Activated CD4-positive, CD25-positive, alpha-beta regulatory T cell treated with anti-CD3 and anti-CD28 coated beads, Interleukin-2, amount 50 U/mL, for 24 hours (primary cell): ENCODE results near the gene ZDHHC14.
"Not testable (repeated sequence)": the region's sequence is repeated elsewhere in the genome, so short reads cannot be mapped to it uniquely, and the experiment has no call there.

Source experiments
- ATAC-seq, 2 donors: fragments of 150-1000 bp; cut with Tn5 transposase; one replicate each; pipeline ENCODE4 v1.10.0; 2021; ENCODE audit warnings: mild to moderate bottlenecking in 1 of 2, moderate library complexity in 1 of 2

The ZDHHC14 gene

DNA sequence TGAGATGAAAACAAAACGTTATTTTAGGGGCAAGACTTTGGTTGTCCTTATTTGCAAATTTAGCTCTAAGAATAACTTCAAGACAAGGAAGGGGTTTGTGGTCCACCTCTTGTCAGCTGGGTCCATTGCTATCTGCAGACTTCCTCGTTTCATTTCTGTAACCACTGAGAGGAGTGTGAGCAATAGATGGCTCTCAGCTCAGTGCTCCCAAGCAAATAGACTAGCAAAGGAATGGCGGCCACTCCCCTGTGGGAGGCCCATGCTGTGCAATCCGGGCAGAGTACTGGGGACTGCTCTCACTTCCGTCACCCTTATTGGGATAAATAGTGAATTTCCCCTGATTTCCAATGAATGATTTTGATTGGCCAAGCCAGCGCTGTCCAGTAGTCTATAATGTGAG is 176.6 kb downstream of the ZDHHC14 start:
- no peak for ATAC-seq

DNA sequence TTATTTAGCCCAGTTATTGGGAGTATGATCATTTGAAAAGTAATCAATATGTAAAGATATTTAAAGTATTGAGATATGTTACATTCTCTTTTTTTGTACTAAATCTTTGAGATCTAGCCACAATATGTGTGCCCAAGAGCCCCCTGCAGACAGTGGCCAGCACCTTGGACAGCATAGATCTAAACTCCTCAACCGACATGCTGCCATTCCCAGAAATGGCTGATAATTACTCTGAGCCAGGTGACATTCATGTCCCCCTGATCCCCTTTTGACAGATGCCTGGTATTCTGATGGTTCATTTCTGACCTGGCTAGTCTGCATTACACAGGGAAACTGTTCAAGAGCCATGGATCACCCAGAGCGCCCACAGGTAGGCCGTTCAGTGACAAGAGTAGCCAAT is 177.1 kb downstream of the ZDHHC14 start:
- no peak for ATAC-seq

DNA sequence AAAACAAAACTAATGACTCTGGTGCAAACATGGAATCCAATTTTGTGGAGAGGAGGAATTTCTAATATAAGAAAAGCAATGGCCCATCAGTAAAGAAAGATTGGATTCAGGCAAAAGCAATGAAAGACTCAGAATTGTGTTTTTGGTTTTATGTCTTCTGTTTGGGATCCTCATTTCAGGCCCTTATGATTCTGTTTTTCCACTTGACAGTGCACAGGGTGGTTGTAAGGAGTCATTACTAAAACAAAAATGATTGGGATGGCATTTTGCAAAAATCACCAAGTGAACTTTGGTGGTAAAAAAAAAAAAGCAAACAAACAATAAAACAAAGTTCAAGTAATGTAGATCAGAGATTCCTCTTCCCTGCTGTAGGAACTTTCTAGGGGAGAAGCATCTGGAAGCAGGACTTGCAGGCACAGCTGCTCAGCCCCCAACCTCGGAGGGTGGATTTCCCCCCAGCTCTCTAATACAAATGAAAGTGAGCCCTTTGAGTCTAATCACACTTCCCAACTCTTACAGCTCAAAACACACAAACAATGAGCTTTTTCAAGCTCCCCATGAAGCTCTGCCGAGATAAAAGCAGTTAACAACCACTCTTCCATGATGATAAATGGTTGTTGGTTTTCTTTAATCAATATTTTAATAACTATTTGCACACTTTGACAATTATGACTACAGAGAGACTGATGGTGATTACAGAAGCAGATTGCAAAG is 177.7 kb downstream of the ZDHHC14 start:
- ATAC-seq: no peak

DNA sequence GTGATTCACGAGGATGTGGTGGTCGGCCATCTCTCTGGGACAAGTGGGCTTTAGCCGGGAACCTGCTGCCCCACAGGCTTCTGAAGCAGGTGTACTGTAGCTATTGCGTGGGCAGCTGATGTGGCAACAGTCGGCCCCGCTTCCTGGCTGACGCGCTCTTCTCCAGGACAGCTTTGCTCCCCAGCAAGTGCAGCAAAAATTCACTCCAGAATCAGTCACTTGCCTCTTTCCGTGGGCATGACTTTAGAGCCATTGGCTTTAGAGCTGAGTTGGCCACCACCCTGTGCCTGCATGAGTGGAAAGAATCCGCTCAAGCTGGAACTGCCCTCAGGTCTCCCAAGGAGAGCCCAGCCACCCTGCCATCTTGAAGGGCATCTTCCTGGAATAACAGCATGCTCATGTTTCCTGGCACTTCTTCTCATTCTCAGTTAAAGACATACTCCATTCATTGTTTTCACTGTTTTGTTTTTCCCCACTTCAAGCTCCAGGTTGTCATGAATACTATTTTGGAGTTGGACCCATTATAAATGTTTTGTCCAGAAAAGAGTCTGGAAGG is 178.3 kb downstream of the ZDHHC14 start:
- no peak for ATAC-seq

DNA sequence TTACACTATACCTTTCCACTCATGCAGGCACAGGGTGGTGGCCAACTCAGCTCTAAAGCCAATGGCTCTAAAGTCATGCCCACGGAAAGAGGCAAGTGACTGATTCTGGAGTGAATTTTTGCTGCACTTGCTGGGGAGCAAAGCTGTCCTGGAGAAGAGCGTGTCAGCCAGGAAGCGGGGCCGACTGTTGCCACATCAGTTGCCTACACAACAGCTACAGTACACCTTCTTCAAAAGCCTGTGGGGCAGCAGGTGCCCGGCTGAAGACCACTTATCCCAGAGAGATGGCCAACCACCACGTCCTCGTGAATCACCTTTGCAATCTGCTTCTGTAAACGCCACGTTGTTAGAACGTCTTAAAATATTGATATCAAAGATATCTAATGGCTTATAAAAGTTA is 179.1 kb downstream of the ZDHHC14 start:
- not testable (repeated sequence) for ATAC-seq

DNA sequence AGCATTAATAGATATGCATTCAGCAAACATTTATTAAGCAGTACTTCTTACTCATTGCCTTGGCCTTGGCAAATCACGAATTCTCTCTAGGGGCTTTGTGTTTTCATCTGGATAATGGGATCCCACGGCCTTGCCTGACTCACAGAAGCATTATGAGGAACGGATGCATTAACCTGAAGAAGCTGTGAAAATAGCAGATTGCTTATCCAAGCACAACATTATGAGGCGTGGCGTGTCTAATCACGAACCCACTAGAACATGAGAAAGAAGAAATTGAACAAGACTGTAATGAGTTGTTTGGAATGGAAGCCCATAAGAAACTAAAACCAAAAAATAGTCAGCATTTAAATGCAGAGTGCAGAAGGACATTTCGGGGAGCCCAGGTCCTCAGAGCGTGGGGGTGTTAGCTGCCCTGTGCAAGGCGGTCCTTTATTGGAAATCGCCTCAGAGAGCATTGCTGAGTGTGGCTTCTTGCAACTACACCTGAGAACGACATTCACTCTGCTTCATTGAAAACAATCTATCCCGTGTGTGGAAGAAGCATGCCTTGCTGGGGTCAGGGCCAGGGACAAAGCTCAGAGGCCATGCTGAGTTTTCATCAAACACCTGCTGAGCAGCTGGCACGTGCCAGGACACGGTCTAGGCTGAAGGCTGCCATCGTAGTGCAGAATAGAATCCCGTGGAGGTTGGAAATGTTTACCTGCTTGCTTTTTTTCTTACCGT is 179.9 kb downstream of the ZDHHC14 start:
- no peak for ATAC-seq

DNA sequence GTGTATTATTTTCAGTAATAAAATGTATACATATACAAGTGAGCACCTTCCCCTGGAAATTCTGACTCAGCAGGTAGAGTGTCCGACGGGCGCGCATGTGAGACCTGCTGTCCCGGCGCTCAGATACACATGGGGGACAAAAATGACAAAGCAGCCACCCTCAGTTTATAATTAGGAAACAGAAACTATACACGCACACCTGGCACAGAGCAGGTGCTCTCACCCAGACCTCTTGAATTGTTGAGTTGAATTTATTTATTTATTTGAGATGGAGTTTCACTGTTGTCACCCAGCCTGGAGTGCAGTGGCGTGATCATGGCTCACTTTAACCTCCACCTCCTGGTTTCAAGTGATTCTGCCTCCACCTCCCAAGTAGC is 180.4 kb downstream of the ZDHHC14 start:
- ATAC-seq: no peak

DNA sequence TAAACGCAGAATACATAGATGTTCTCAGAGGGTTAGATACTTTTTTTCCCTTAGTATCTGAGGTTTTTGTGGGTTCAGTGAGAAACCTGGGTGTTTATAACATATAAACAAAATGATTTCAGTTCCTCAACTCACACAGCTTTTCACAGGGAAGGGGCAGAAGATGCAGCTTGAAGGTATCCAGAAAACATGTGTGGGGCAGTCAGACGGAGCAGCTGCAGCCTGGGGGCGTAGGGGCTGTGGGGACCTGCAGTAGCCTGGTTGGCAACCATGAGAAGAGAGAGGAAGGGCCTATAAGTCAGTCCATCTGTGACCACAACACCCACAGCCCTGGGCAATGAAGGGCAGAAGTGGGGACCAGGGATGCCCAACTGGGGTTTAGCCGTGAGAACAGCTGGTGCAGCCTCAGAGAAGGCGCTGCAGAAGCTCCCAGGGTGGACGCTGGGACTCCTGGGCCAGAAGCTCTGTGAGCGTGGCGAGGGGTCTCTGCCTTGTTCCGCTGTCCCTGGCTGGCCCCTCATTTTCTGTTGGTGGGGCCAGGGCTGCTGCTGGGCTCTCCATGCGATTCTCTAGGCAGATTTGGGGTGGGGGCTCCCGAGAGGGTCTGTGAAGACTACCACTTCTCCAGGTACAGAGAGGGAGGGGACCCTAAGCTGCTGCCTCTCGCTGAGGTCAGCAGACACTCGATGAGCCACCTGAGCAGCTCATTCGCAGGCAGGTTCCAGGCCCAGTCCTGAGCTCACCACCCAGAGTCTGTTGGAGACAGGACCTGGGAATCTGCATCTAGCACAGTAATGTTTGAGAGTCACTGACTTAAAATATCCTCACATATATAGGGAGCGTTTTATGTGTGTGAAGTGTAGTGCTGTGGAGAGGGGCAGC is 181.2 kb downstream of the ZDHHC14 start:
- no peak for ATAC-seq

DNA sequence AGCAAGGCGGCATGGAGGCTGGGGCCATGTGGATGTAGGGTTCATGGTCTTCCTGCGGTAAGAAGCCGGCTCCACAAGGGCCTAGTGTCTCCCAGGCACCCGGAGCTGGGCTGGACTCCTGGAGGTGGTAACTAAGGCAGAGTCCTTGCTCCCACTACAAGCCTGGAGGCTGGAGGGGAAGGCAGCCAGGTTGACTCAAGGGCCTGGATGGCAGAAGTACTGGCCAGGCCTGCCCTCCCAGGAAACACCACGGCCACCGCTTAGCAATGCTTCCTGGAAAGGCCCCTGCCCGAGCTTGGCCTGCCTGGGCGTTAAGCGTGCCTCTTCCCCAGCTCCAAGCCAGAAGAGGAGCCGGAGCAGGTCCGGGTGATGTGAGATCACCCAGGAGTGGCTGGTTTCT is 182.0 kb downstream of the ZDHHC14 start:
- no peak for ATAC-seq

DNA sequence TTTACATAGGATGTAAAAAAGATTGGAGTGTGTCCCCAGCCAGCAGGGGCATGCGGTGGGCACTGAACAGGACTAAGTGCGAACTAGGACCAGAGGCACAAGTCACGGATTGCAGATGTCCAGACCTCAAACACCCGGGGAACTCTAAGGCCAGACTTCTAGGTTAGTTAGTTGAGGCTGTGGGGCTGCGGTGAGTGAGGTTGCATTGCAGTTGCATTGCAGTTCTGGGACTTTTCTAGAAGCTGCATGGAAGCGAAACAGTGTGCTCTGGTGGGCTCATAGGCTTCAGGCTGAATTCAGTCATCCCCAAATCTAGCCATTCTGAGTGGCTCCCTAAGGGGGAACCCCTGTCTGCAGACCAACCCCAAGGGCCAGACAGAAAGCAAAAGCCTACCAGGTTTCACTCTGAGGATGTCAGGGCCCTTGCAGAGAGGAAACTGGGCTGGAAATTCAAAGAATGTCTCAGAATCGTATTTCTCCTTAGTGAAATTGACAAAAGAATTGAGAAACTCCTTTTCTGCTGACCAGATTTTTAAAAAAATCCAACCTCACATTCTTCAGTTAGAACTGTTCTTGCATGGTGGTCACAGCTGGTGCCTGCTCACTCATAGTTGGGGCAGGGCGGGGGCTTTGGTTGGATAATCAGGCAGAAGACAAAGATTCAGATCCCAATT is 182.8 kb downstream of the ZDHHC14 start:
- ATAC-seq: peak; percentile 66 to 77

DNA sequence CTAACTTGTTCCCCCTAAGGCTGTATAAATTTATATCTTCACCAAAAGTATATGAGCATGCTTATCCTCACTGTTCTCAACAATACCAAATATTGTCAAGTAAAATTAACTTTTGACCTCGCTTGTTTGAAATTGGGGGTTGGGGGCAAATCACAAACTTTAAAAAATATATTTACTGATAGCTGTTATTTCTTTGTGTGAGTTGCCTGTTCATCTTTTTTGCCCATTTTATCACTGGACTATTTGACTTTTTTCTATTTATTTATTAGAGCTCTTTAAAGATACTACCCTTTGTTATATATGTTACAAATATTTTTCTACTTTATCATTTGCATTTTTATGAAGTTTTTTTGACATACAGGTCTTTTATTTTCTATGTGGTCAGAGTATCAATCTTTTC is 187.7 kb downstream of the ZDHHC14 start:
- ATAC-seq: no peak

DNA sequence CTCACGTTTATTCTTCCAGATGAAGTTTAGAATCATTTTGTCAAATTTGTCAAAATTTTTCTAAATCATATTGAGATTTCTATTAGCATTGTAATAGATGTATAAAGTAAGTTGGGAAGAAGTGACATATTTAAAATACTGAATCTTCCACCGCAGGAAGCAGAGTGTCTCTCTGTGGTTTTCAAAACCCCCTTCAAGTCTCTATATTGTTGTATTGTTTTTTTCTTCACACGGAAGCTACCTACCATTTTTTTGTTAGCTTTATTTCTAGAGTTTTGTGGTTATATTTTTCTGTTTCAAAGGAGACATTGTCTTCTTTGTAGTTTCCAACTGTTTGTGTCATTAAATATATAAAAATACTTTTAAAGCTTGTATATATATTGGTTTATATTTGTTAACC is 188.6 kb downstream of the ZDHHC14 start:
- peak; percentile 51 to 64 for ATAC-seq

DNA sequence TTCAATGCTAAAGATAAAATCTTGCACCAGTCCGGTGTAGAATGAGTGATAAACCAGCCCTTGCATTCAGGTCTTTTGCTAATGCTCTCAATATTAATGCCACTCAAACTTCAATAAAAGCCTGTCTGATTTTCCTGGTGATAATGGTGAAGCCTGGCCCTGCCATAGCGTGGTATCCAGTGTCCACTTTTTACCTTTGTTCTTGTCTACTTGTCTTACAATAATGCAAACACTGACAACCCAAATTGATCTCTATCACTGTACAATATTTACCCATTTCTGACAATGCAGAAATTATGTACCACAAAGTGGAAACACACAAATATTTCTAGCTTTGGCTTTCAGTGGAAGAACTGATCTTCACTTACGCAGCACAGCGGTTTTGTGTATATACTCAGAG is 189.1 kb downstream of the ZDHHC14 start:
- no peak for ATAC-seq

DNA sequence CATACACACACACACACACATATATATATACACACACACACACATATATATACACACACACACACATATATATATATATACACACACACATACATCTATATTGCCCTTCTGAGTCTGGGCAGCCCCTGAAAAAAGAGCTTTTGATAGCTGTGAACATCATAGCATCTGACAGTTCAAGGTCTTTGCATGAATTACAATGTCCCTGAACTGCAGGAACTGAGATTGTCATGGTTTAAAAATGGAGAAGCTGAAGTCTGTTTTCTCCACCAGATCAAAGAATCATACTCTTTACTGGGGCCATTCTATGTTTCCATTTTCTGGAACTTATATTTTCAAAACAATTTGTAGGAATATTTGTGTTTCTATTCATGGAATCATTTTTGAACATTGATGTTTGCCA is 189.8 kb downstream of the ZDHHC14 start:
- ATAC-seq: no peak

DNA sequence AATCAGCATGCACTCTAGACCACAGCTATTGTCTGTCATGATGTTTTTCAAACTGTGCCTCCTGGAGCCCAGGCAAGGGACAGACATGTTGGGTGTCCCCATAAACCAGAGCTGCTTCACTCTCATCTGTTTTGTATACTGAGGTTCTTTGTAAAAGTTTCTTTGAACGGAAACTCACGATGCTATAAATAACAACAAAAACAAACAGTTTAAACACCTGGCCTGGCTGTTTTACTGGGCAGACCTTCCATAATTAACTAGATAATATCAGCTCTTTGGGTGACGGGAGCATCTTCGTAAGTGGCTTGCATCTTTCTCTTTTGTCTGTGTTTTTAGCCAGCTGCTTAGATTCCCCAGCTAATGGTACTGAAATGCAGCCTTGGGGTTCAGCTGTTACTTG is 190.3 kb downstream of the ZDHHC14 start:
- no peak for ATAC-seq

DNA sequence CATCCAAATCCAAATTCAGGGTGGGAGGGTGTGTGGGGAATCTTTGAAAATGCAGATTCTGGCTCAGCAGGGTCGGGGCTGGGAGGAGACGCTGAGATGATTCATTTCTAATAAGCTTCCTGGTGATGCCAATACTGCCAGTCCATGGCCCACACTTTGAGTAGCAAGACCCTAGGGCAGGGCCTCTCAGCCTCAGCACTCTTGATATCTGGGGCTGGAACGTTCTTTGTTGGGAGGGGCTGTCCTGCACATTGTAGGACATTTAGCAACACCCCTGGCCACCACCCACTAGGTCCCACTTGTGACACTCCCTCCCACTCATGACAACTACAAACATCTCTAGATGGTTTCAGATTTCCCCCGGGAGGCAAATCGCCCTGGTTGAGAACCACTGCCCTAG is 191.0 kb downstream of the ZDHHC14 start:
- no peak for ATAC-seq

DNA sequence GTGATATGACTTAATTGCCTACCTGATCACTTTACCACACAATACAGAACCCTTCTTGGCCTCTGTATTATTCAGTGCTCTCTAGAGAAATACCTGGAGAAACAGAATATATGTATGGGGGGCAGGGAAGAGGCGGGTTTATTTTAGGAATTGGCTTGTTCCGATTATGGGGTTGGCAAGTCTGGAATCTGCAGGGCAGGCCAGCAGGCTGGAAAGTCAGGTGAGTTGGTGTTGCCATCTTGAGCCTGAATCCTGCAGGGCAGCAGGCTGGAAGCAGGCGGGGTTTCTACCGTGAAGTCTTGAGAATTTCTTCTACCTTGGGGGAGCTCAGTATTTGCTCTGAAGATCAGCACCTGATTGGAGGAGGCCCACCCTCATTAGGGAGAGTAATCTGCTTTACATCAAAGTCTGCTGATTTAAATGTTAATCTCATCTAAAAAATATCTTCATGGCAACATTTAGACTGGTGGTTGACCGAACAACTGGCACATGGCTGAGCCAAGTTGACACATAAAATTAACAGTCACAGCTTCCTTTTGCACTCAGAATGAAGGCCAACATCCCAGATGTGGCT is 193.9 kb downstream of the ZDHHC14 start:
- ATAC-seq: no peak

DNA sequence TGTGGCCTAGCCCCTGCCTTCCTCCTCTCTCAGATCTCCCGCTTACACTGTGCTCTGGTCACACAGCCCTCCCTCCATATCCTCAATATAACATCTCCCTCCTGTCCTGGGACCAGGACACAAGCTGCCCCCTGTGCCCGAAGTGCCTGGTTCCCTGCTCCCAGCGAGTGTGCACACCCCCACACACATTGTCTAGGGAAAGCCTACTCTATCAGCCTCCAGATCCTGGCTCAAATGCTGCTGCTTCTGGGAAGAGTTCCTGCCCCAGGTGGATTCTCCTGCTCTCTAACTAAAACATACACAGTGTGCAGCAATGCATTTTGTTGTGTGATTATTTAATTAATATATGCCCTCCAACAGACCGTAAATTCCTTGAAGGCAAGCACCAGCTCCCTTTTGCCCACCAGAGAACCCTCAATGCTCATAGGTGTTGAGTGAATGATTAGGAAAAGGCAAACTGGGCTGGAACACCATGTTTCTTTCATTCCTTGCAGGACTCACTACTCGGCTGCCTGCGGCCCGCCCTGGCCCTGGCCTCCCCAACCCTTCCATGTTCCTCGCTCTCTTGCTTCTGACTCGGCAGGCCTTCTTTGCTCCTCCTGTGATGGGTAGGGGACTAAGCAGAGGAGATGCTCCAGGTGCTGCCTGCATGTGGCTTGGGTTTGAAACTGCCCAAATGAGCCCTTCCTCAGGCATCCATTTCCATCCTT is 194.6 kb downstream of the ZDHHC14 start:
- no peak for ATAC-seq

DNA sequence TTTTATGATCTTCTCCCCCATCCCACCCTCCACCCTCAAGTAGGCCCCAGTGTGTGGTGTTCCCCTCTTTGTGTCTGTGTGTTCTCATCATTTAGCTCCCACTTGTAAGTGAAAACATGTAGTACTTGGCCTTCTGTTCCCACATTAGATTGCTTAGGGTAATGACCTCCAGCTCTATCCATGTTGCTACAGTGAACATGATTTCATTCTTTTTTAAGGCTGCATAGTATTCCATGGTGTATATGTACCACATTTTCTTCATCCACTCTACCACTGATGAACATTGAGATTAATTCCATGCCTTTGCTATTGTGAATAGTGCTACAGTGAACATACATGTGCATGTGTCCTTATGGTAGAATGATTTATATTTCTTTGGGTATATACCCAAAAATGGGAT is 196.0 kb downstream of the ZDHHC14 start:
- not testable (repeated sequence) for ATAC-seq

DNA sequence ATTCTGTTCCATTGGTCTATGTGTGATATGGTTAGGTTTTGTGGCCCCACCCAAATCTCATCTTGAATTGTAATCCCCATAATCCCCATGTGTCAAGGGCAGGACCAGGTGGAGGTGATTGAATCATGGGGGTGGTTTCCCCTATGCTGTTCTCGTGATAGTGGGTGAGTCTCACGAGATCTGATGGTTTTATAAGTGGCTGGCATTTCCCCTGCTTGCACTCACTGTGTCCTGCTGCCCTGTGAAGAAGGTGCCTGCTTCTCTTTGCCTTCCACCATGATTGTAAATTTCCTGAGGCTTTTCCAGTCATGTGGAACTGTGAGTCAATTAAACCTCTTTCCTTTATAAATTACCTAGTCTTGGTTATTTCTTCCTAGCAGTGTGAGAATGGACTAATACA is 197.5 kb downstream of the ZDHHC14 start:
- ATAC-seq: not testable (repeated sequence)

DNA sequence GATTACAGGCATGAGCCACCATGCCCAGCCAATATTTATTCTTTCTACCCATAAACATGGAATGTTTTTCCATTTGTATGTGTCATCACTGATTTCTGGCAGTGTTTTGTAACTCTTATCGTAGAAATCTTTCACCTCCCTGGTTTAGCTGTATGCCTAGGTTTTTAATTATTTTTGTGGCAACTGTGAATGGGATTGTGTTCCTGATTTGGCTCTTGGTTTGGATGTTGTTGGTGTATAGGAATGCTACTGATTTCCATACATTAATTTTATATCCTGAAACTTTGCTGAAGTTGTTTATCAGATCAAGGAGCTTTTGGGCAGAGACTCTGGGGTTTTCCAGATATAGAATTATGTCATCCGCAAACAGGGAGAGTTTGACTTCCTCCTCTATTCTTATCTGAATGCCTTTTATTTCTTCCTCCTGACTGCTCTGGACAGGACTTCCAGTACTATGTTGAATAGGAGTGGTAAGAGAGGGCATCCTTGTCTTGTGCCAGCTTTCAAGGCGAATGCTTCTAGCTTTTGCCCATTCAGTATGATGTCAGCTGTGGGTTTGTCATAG is 198.6 kb downstream of the ZDHHC14 start:
- ATAC-seq: no peak
